GM12873 (cell line): ENCODE data around the gene C1QC.

Experiments used
- TF ChIP-seq, protein P1 (sequence below): IDR thresholded peaks from 2 replicates; pipeline ENCODE4 v1.5.1; 2012; ENCODE audit warnings: low read depth, mild to moderate bottlenecking, moderate library complexity, low read length, control low read depth; ENCODE audit not compliant: insufficient read depth; ENCODE audit errors: missing control alignments

C1QC gene

DNA sequence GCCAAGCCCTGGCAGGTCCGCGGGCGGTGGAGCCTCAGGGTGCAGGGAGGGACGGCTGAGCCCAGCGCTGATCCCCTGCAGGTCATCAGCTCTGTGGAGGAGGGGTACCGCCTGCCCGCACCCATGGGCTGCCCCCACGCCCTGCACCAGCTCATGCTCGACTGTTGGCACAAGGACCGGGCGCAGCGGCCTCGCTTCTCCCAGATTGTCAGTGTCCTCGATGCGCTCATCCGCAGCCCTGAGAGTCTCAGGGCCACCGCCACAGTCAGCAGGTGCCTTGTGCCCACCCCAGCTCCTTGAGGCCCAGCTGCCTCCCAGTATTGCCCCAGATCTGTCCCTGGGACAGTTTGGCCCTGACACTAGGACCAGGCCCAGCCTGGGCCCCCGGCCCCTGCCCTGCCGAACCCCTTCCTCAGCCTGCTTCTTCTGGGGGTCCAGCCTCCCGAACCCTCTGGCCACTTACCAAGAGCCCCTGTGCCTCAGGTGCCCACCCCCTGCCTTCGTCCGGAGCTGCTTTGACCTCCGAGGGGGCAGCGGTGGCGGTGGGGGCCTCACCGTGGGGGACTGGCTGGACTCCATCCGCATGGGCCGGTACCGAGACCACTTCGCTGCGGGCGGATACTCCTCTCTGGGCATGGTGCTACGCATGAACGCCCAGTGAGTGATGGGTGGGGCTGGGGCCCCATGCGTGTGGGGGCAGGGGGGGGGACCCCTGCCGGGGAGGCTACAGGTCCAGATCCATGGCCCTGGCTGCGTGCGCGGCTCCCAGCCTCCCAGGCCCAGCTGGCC, 42.4 kb upstream of the C1QC start:
- TF ChIP-seq, protein P1, sequence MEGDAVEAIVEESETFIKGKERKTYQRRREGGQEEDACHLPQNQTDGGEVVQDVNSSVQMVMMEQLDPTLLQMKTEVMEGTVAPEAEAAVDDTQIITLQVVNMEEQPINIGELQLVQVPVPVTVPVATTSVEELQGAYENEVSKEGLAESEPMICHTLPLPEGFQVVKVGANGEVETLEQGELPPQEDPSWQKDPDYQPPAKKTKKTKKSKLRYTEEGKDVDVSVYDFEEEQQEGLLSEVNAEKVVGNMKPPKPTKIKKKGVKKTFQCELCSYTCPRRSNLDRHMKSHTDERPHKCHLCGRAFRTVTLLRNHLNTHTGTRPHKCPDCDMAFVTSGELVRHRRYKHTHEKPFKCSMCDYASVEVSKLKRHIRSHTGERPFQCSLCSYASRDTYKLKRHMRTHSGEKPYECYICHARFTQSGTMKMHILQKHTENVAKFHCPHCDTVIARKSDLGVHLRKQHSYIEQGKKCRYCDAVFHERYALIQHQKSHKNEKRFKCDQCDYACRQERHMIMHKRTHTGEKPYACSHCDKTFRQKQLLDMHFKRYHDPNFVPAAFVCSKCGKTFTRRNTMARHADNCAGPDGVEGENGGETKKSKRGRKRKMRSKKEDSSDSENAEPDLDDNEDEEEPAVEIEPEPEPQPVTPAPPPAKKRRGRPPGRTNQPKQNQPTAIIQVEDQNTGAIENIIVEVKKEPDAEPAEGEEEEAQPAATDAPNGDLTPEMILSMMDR = no peak

DNA sequence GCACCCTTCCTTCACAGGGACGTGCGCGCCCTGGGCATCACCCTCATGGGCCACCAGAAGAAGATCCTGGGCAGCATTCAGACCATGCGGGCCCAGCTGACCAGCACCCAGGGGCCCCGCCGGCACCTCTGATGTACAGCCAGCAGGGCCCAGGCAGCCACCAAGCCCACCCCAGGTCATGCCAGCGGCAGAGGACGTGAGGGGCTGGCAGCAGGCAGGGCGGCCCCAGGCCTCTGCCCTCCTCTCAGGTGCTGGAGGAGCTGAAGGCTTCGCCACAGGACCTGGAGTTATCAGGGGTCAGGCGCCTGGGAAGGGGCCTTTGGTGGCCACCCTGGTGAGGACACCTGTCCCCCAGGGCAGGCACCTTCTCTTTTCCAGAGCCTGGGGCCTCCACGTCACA, 41.8 kb upstream of the C1QC start:
- TF ChIP-seq, protein P1 = no peak

DNA sequence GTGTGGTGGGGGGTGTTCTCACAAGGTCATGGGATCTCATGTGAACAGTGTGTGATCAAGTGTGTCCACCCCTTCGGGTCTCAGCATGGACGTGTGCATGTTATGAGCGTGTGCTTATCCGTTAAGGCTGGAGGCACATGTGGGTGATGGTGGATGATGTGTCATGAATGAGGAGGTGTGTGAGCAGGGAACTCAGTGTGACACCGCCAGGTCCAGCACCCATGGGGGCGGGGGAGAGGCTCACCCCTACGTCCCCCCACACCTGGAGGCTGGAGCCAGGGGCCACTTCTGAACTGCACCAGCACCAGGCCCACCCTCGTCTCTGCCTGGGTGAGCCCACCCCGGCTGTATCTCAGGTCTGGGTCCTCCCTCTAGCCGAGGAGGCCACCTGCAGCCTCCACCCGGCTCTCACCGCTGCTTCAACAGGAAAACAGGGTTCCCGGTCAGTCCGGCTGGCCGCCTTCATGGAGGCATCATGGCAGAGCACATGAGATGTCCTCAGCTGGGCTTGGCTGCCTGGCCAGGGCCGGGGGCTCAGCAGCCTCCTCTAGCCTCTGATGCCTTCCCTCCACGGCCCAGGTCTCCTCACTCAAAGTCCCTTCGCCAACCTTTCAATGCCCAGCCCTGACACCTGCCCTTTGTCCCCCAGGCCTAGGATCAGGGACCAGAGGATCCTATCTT, 41.2 kb upstream of the C1QC start:
- TF ChIP-seq, protein P1 = no peak

DNA sequence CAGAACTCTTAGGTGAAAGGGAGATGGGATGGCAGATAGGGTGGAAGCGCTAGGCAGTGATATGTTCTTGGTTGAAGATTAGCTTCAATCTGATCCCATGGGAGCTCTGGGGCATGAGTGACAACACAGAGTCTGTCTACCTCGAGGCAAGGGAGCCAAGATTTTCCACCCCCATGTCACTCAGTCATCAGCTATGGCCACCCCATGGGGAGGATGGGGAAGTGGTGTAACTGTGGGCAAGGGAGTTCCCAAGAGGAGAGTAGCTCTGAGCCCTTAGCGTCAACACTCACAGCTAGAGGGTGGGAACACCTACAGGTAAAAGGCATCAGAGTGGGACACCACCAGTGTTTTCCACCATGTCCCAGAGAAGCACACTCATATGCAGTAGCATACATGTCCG, 37.3 kb upstream of the C1QC start:
- TF ChIP-seq, protein P1 = no peak

DNA sequence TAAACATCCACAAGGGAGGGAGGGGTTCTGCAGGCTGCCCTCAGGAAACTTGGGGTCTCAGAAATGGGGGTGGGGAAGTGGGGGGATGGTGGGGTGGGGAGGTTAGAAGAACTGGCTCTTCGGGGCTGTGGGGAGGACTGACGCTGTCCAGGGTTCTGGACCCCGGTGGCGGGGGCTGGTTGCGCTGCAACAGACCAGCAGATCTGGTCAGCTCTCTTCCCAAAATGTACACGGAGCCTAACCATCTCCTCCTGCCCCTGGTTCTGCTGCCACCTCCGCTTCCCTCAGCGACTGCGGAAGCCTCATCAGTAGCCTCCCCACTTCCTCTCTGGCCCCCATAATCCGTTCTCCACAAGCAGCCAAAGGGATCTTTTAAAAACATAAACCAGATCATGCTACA, 36.3 kb upstream of the C1QC start:
- TF ChIP-seq, protein P1 = no peak

DNA sequence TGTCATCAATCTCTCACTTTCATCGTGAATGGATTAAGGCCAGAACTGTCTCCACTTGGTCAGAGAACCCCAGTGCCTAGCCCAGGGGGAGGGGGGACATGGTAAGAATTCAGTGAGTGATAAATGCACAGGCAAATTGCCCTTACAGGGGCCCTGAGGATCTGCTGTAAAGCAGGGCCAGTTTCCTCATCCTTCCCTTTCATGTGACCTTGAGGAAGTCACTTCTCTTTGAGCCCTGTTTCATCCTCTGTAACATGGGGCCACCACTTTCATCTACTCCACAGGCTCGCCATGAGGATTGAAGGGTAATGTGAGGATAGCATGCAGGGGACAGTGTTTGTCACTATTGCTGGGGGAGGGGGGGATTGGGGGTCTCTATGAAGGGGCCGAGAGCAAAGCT, 35.1 kb upstream of the C1QC start:
- TF ChIP-seq, protein P1 = no peak

DNA sequence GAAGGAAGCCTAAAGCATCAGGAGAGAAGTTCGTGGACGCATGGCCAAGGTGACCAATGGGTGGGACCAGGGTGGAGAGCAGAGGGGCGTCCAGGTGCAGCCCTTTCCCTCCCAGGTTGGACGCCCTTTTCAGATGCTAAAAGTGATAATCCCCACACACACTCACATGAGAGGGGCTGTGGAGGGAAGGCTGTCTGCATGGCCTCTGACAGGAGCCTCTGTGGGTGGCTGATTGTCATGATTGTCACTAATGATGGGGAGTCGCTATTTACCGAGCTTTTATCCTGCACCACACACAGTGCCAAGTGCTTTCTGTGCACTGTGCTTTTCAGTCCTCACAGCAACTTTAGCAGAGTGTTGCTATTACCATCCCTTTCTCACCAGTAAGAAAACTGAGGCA, 34.1 kb upstream of the C1QC start:
- TF ChIP-seq, protein P1 = no peak
